ENCODE results near the gene FRMPD1.

DNA sequence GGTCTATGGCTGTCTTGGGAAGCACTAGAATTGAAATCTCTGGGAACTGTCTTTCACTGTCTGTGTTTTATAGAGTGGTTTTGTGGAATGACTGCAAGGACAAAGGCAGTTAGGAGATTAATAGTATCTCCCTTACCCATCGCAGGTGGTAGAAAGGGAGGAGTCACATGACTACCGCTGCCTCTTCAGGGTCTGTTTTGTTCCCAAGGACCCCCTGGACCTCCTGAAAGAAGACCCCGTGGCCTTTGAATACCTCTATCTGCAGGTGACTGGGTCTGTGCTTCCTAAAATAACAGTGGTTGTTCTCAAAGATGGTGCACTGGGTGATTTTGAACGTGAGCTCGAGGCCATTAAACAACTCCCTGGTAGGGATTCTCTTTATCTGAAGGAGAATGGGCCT, 80.1 kb downstream of the FRMPD1 start:
- TF ChIP-seq POLR2A (IDR thresholded peaks at IDR 0.05; ENCODE audit: low read depth, low read length) = no peak
- no peak for TF ChIP-seq POLR2AphosphoS5 (IDR thresholded peaks at IDR 0.05; ENCODE audit: low read depth, low read length)
- no peak for TF ChIP-seq TAF1 (IDR thresholded peaks at IDR 0.05; ENCODE audit: low read depth, low read length)
- no peak for TF ChIP-seq PAX5 (IDR thresholded peaks at IDR 0.05; ENCODE audit: insufficient read depth, low read length, severe bottlenecking)
- no peak for TF ChIP-seq SPI1 (IDR thresholded peaks at IDR 0.05; ENCODE audit: low read depth, low read length)
